GM12878 (cell line): ENCODE data around the gene ART1. TPM values are rescaled to one million over a fixed set of nuclear protein-coding genes. Genes with fewer than 3 reads are reported as not detected.

Experiments
- BHLHE40 ChIP-seq, 2 experiments: fragments of 450-650 bp in 1 of 2; IDR thresholded peaks; 2 replicates each; pipeline ENCODE4 v1.6.1; 2011 to 2017; ENCODE audit warnings: low read depth in 2 of 2, borderline replicate concordance in 1 of 2, improper control_type of control experiment in 1 of 2, low read length in 1 of 2, mild to moderate bottlenecking in 1 of 2
- CBX3 ChIP-seq: fragments of 200-600 bp; sonication (generic); IDR thresholded peaks from 2 replicates; pipeline ENCODE4 v1.6.1; 2016; ENCODE audit warnings: low read depth, borderline replicate concordance
- CHD2 ChIP-seq: IDR thresholded peaks from 2 replicates; pipeline ENCODE4 v1.6.1; 2011; ENCODE audit warnings: low read depth, low read length, improper control_type of control experiment, borderline replicate concordance
- E2F4 ChIP-seq: IDR thresholded peaks from 2 replicates; pipeline ENCODE4 v1.6.1; 2012; ENCODE audit warnings: low read depth, low read length, improper control_type of control experiment
- EED ChIP-seq: sonication (generic); IDR thresholded peaks from 2 replicates; pipeline ENCODE4 v1.6.1; 2016; ENCODE audit warnings: antibody characterized with exemption, low read depth
- HDGF ChIP-seq: fragments of 450-650 bp; IDR thresholded peaks from 2 replicates; pipeline ENCODE4 v1.6.1; 2016; ENCODE audit warnings: antibody characterized with exemption
- IKZF1 ChIP-seq: fragments of 450-650 bp; conservative IDR thresholded peaks from 2 replicates; pipeline ENCODE4 v1.6.1; 2017; ENCODE audit warnings: antibody characterized with exemption, mild to moderate bottlenecking
- JUND ChIP-seq: IDR thresholded peaks from 2 replicates; pipeline ENCODE4 v1.6.1; 2012; ENCODE audit warnings: low read depth, mild to moderate bottlenecking, low read length, improper control_type of control experiment, moderate library complexity
- NFXL1 ChIP-seq: fragments of 450-650 bp; IDR thresholded peaks from 2 replicates; pipeline ENCODE4 v1.6.1; 2017; ENCODE audit warnings: antibody characterized with exemption, mild to moderate bottlenecking, borderline replicate concordance
- NFYA ChIP-seq: IDR thresholded peaks from 2 replicates; pipeline ENCODE4 v1.6.1; 2011; ENCODE audit warnings: low read depth, mild to moderate bottlenecking, low read length, improper control_type of control experiment, borderline replicate concordance
- NR2F1 ChIP-seq: fragments of 450-650 bp; conservative IDR thresholded peaks from 2 replicates; pipeline ENCODE4 v1.6.1; 2017; ENCODE audit warnings: mild to moderate bottlenecking
- POLR2A ChIP-seq: IDR thresholded peaks from 2 replicates; pipeline ENCODE4 v1.6.1; 2011; ENCODE audit warnings: low read depth, mild to moderate bottlenecking, low read length
- POU2F2 ChIP-seq: IDR thresholded peaks from 3 replicates; pipeline ENCODE4 v1.6.1; 2011; ENCODE audit warnings: low read depth, mild to moderate bottlenecking, low read length, borderline replicate concordance
- RBBP5 ChIP-seq: fragments of 200-600 bp; sonication (generic); conservative IDR thresholded peaks from 2 replicates; pipeline ENCODE4 v1.6.1; 2016
- RELA ChIP-seq: fragments of 450-650 bp; IDR thresholded peaks from 2 replicates; pipeline ENCODE4 v1.8.0; 2014; ENCODE audit warnings: borderline replicate concordance; ENCODE audit not compliant: partially characterized antibody
- RFX5 ChIP-seq: IDR thresholded peaks from 2 replicates; pipeline ENCODE4 v1.6.1; 2011; ENCODE audit warnings: low read depth, low read length, improper control_type of control experiment
- SMC3 ChIP-seq: IDR thresholded peaks from 2 replicates; pipeline ENCODE4 v1.6.1; 2011; ENCODE audit warnings: low read length, improper control_type of control experiment, borderline replicate concordance
- TBL1XR1 ChIP-seq: IDR thresholded peaks from 2 replicates; pipeline ENCODE4 v1.6.1; 2012; ENCODE audit warnings: low read depth, low read length, improper control_type of control experiment
- ZNF207 ChIP-seq: fragments of 450-650 bp; IDR thresholded peaks from 2 replicates; pipeline ENCODE4 v1.6.1; 2014; ENCODE audit warnings: antibody characterized with exemption, mild to moderate bottlenecking, borderline replicate concordance
- polyA plus RNA-seq, 11 experiments: library from polyadenylated mRNA; depleted of rRNA in 4 of 11; unstranded in 6 of 11; stranded (reverse) in 5 of 11; fragments of >200 nt; fragmentation: Nextera tagmentation in 4 of 11; fragmentation: Illumina TruSeq in 1 of 11; extraction: Ambion mirVana in 4 of 11; extraction: Trizol in 1 of 11; gene quantifications; 1 replicate in 1 of 11; 2 replicates in 10 of 11; pipeline versions ENCODE4 v1.2.1 to v1.2.3, GENCODE V29; 2011 to 2016; ENCODE audit warnings: inconsistent platforms in 2 of 11, missing spikeins in 2 of 11, low read depth in 1 of 11
- total RNA-seq, 4 experiments: library from RNA; depleted of rRNA in 3 of 4; stranded (reverse); fragments of >200 nt in 3 of 4; fragmentation: Illumina TruSeq in 1 of 4; extraction: Trizol in 1 of 4; gene quantifications; 2 replicates each; pipeline versions ENCODE4 v1.2.1 to v1.2.3, GENCODE V29; 2013 to 2021
- TF ChIP-seq, protein P1 (sequence below): IDR thresholded peaks from 2 replicates; pipeline ENCODE4 v1.6.1; 2012; ENCODE audit warnings: low read depth, low read length, improper control_type of control experiment

ART1 gene
- total and polyA plus RNA-seq, 10 of the 15 experiments (the other 5 are each of a cell fraction or from before 2014, with no cell fraction given): not detected

- TF ChIP-seq, protein P1, sequence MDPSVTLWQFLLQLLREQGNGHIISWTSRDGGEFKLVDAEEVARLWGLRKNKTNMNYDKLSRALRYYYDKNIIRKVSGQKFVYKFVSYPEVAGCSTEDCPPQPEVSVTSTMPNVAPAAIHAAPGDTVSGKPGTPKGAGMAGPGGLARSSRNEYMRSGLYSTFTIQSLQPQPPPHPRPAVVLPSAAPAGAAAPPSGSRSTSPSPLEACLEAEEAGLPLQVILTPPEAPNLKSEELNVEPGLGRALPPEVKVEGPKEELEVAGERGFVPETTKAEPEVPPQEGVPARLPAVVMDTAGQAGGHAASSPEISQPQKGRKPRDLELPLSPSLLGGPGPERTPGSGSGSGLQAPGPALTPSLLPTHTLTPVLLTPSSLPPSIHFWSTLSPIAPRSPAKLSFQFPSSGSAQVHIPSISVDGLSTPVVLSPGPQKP: no peak
- no peak for TF ChIP-seq TBL1XR1
- TF ChIP-seq JUND: no peak
- no peak for TF ChIP-seq ZNF207
- TF ChIP-seq EED: no peak
- no peak for TF ChIP-seq BHLHE40 (IDR thresholded peaks at IDR 0.05; ENCODE audit: borderline replicate concordance in 1 of 2, low read depth in 2 of 2, low read length in 1 of 2)
- no peak for TF ChIP-seq POU2F2
- no peak for TF ChIP-seq RELA
- no peak for TF ChIP-seq E2F4
- TF ChIP-seq SMC3: peak; percentile 88
- no peak for TF ChIP-seq RFX5
- TF ChIP-seq POLR2A: no peak
- no peak for TF ChIP-seq IKZF1
- no peak for TF ChIP-seq NFXL1
- no peak for TF ChIP-seq RBBP5
- TF ChIP-seq NR2F1: no peak
- no peak for TF ChIP-seq HDGF
- no peak for TF ChIP-seq CBX3
- TF ChIP-seq CHD2: no peak
- no peak for TF ChIP-seq NFYA
Observed at GRCh38 chr11:3609416-3610265, 35.3 kb upstream of the ART1 start (continued).
